Naive thymus-derived CD4-positive, alpha-beta T cell (primary cell): Measurements from ENCODE around the gene CDH4. TPM values are rescaled to one million over a fixed set of nuclear protein-coding genes. Genes with fewer than 3 reads are reported as not detected.

Experiments used
- ATAC-seq: fragments of 150-1000 bp; cut with Tn5 transposase; 2 replicates; pipeline ENCODE4 v1.10.0; 2021; ENCODE audit warnings: mild to moderate bottlenecking, moderate library complexity
- CTCF ChIA-PET: fragments of 350-600 bp; sonication (Branson Sonifier 250); formaldehyde crosslinking; loops from one replicate; lab custom pipeline; 2021; ENCODE audit warnings: antibody characterized with exemption; lab: Charles Lee
- POLR2A ChIA-PET: fragments of 350-600 bp; sonication (Branson Sonifier 250); formaldehyde crosslinking; loops from one replicate; lab custom pipeline; 2021; ENCODE audit warnings: antibody characterized with exemption, inconsistent platforms; lab: Charles Lee
- DNase-seq, 9 donors: peaks; one replicate each; pipeline versions ENCODE4 v3.0.0 to v3.0.0-alpha.2; 2020 to 2022; ENCODE audit warnings: mixed read lengths in 1 of 9
- H3K27ac ChIP-seq: one replicate; pipeline ENCODE4 v1.7.0; 2013; ENCODE audit warnings: mild to moderate bottlenecking, low read depth, low read length, moderate library complexity
- H3K27me3 ChIP-seq, 2 donors: one replicate each; pipeline ENCODE4 v1.7.0; 2013; ENCODE audit warnings: low read length in 2 of 2, mild to moderate bottlenecking in 2 of 2, moderate library complexity in 2 of 2; ENCODE audit not compliant: control insufficient read depth in 2 of 2, insufficient read depth in 2 of 2
- H3K36me3 ChIP-seq, 3 experiments: 1 replicate in 2 of 3; 2 replicates in 1 of 3; pipeline ENCODE4 v1.7.0; 2013; ENCODE audit warnings: low read length in 3 of 3, mild to moderate bottlenecking in 3 of 3, moderate library complexity in 1 of 3; ENCODE audit not compliant: insufficient read depth in 3 of 3, control insufficient read depth in 2 of 3
- H3K4me1 ChIP-seq, 2 donors: one replicate each; pipeline ENCODE4 v1.7.0; 2013; ENCODE audit warnings: low read length in 2 of 2, mild to moderate bottlenecking in 2 of 2, moderate library complexity in 1 of 2; ENCODE audit not compliant: control insufficient read depth in 2 of 2, insufficient read depth in 2 of 2
- H3K4me3 ChIP-seq: 2 replicates; pipeline ENCODE4 v1.7.0; 2013; ENCODE audit warnings: mild to moderate bottlenecking, low read length
- H3K9me3 ChIP-seq, 3 experiments: 1 replicate in 2 of 3; 2 replicates in 1 of 3; pipeline ENCODE4 v1.7.0; 2013; ENCODE audit warnings: low read length in 3 of 3; ENCODE audit not compliant: control insufficient read depth in 2 of 3
- H3K27ac Mint-ChIP-seq, 9 donors: one replicate each; pipeline ENCODE4 v1.8.0; 2020 to 2022; ENCODE audit warnings: mixed read lengths in 9 of 9, mild to moderate bottlenecking in 8 of 9, moderate library complexity in 5 of 9, inconsistent platforms in 2 of 9
- H3K27me3 Mint-ChIP-seq, 5 donors: one replicate each; pipeline ENCODE4 v1.8.0; 2021 to 2022; ENCODE audit warnings: mixed read lengths in 5 of 5, mild to moderate bottlenecking in 1 of 5
- H3K36me3 Mint-ChIP-seq, 5 donors: one replicate each; pipeline ENCODE4 v1.8.0; 2020 to 2022; ENCODE audit warnings: mixed read lengths in 5 of 5, mild to moderate bottlenecking in 3 of 5, inconsistent platforms in 1 of 5
- H3K4me1 Mint-ChIP-seq, 7 donors: one replicate each; pipeline ENCODE4 v1.8.0; 2020 to 2022; ENCODE audit warnings: mixed read lengths in 7 of 7, mild to moderate bottlenecking in 3 of 7, inconsistent platforms in 1 of 7
- H3K4me3 Mint-ChIP-seq, 10 donors: one replicate each; pipeline ENCODE4 v1.8.0; 2020 to 2022; ENCODE audit warnings: mild to moderate bottlenecking in 10 of 10, mixed read lengths in 10 of 10, moderate library complexity in 6 of 10, inconsistent platforms in 2 of 10
- H3K9me3 Mint-ChIP-seq, 11 donors: one replicate each; pipeline ENCODE4 v1.8.0; 2020 to 2022; ENCODE audit warnings: mixed read lengths in 11 of 11, mild to moderate bottlenecking in 4 of 11, inconsistent platforms in 1 of 11, moderate library complexity in 1 of 11
- intact Hi-C, 2 donors: fragments of 100-400 bp; cut with micrococcal nuclease; formaldehyde crosslinking; loops; one replicate each; pipeline ENCODE4 v1.15.1; 2023
- polyA plus RNA-seq, 2 donors: library from polyadenylated mRNA; unstranded; fragments of 300-500 nt; fragmentation: Illumina TruSeq; gene quantifications; one replicate each; pipeline ENCODE4 v1.2.3, GENCODE V29; 2021
- total RNA-seq, 6 experiments: library from RNA in 5 of 6; stranded (reverse) in 5 of 6; gene quantifications; 1 replicate in 5 of 6; 2 replicates in 1 of 6; pipeline ENCODE4 v1.2.3 and lab custom pipeline; 2021 to 2026

Gene CDH4
- total and polyA plus RNA-seq, 7 experiments from 2014 or later = 0.05 to 0.43 (median 0.14) TPM; not detected in 1

DNA sequence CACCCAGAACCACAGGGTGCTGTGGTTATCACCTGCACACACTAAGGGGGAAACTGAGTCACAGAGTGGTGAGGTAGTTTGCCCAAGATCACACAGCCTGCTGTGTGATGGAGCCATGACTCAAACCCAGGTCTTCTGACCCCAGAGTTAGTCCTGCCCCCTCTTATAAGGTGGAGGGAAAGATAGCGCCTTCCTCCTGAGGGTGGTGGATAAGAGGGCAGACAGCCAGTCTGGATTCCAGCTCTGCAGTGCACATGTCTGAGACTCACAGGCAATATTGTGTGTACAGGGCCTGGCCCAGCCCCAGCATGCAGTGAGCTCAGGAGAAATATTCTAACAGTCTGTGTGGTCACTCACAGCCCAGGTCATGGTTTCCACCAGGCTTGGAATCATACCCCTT lies 393.7 kb downstream of the CDH4 start:
- Mint-ChIP-seq H3K9me3 (peaks cover 0 to 10% (median 2%) of the 10 kb centered on the region in 11 donors), H3K27ac (no peak overlapping the region), H3K27me3 (peaks cover 0 to 6% (median 0%) of the 10 kb centered on the region in 5 donors), H3K36me3 (no peaks in the 10 kb centered on the region), H3K4me1 (no peaks in the 10 kb centered on the region), H3K4me3 (no peak overlapping the region)
- ChIA-PET POLR2A (no interaction called here), CTCF (no interaction called here)
- Histone ChIP-seq H3K27ac (no peak overlapping the region), H3K27me3 (no peaks in the 10 kb centered on the region), H3K9me3 (peaks cover 0 to 6% (median 0%) of the 10 kb centered on the region in 3 experiments), H3K4me1 (no peaks in the 10 kb centered on the region), H3K4me3 (no peak overlapping the region), H3K36me3 (no peaks in the 10 kb centered on the region)
- intact Hi-C loops = no loop called here
- ATAC-seq (no peak), DNase-seq (no peak)

DNA sequence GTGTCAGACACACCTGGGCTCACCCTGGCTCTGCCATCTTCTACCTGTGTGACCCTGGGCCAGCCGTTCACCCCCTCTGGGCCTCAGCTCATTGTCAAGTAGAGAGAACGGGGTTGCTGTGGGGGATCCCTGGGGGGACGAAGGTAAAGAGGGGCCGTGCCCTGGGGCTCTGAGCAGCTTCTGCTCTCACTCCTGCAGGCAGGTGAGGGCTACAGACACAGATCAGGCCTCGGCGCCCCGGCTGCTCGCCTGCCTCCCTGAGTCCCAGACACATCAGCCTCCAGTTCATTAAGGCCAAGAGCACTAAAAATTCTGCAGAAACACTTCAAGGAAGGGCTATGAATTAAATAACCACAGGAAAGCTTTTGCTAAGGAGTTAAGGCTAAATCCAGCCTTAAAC lies 394.4 kb downstream of the CDH4 start:
- DNase-seq (no peak), ATAC-seq (no peak)
- Histone ChIP-seq H3K36me3 (no peaks in the 10 kb centered on the region), H3K27ac (no peak overlapping the region), H3K9me3 (peaks cover 0 to 6% (median 0%) of the 10 kb centered on the region in 3 experiments), H3K4me1 (no peaks in the 10 kb centered on the region), H3K4me3 (no peak overlapping the region), H3K27me3 (no peaks in the 10 kb centered on the region)
- Mint-ChIP-seq H3K4me1 (no peaks in the 10 kb centered on the region), H3K9me3 (peaks cover 0 to 10% (median 2%) of the 10 kb centered on the region in 11 donors), H3K36me3 (no peaks in the 10 kb centered on the region), H3K27ac (no peak overlapping the region), H3K27me3 (peaks cover 0 to 6% (median 0%) of the 10 kb centered on the region in 5 donors), H3K4me3 (no peak overlapping the region)
- ChIA-PET POLR2A (no interaction called here), CTCF (no interaction called here)
- intact Hi-C loops = no loop called here

DNA sequence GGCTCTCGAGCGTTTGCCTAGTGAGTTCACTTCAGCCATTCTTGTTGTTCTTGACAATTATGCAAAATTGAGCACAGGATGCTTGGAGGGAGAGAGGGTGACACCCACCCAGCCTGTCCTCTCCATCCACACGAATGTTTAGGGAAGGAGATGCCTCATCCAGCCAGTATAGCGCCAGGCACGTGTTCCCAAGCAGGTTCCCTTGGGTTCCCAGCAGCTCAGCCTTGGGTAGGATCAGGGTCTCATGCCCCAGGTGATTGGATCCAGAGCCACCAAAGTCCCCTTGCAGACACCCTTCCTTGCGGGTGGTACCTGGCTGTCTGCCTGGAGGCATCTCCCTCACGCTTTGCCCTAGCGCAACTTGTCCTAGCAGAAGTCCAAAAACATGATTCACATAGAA lies 394.9 kb downstream of the CDH4 start:
- H3K27me3 ChIP-seq = no peaks in the 10 kb centered on the region
- H3K36me3 Mint-ChIP-seq = no peaks in the 10 kb centered on the region
- no peak overlapping the region for H3K27ac Mint-ChIP-seq
- no peak overlapping the region for H3K4me3 ChIP-seq
- H3K9me3 ChIP-seq = peaks cover 0 to 6% (median 0%) of the 10 kb centered on the region in 3 experiments
- ATAC-seq (no peak), DNase-seq (no peak)
- H3K4me1 Mint-ChIP-seq = no peaks in the 10 kb centered on the region
- H3K27me3 Mint-ChIP-seq = peaks cover 0 to 6% (median 0%) of the 10 kb centered on the region in 5 donors
- intact Hi-C loops = no loop called here
- H3K36me3 ChIP-seq = no peaks in the 10 kb centered on the region
- ChIA-PET CTCF (no interaction called here), POLR2A (no interaction called here)
- no peaks in the 10 kb centered on the region for H3K4me1 ChIP-seq
- peaks cover 0 to 14% (median 3%) of the 10 kb centered on the region in 11 donors for H3K9me3 Mint-ChIP-seq
- no peak overlapping the region for H3K27ac ChIP-seq
- H3K4me3 Mint-ChIP-seq = no peak overlapping the region

DNA sequence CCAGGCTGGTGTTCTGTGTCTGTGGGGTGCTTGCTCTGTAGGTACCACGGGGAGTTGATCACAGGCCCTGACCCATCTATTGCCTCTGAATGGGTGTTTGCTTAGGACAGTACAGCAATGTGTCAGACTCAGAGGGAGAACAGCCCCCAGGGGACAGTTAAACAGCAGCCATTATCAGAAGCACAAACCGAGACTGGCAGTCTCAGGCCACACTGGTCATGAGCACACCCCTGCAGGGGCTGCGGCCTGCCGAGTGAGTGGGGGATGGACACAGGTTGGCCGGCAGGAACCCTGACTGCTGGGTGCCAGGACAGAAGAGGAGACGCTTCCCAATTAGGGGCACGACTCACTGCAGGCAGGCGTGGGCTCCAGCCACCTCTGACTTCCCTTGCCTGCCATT lies 395.6 kb downstream of the CDH4 start:
- H3K27me3 ChIP-seq = no peaks in the 10 kb centered on the region
- ATAC-seq (no peak), DNase-seq (no peak)
- no peaks in the 10 kb centered on the region for H3K36me3 ChIP-seq
- ChIA-PET CTCF (no interaction called here), POLR2A (no interaction called here)
- peaks cover 0 to 3% (median 0%) of the 10 kb centered on the region in 3 experiments for H3K9me3 ChIP-seq
- Mint-ChIP-seq H3K27me3 (peaks cover 0 to 6% (median 0%) of the 10 kb centered on the region in 5 donors), H3K4me1 (no peaks in the 10 kb centered on the region), H3K9me3 (peaks cover 0 to 11% (median 2%) of the 10 kb centered on the region in 11 donors), H3K27ac (no peak overlapping the region), H3K36me3 (no peaks in the 10 kb centered on the region), H3K4me3 (no peak overlapping the region)
- no peak overlapping the region for H3K27ac ChIP-seq
- no peaks in the 10 kb centered on the region for H3K4me1 ChIP-seq
- intact Hi-C loops = no loop called here
- H3K4me3 ChIP-seq = no peak overlapping the region

DNA sequence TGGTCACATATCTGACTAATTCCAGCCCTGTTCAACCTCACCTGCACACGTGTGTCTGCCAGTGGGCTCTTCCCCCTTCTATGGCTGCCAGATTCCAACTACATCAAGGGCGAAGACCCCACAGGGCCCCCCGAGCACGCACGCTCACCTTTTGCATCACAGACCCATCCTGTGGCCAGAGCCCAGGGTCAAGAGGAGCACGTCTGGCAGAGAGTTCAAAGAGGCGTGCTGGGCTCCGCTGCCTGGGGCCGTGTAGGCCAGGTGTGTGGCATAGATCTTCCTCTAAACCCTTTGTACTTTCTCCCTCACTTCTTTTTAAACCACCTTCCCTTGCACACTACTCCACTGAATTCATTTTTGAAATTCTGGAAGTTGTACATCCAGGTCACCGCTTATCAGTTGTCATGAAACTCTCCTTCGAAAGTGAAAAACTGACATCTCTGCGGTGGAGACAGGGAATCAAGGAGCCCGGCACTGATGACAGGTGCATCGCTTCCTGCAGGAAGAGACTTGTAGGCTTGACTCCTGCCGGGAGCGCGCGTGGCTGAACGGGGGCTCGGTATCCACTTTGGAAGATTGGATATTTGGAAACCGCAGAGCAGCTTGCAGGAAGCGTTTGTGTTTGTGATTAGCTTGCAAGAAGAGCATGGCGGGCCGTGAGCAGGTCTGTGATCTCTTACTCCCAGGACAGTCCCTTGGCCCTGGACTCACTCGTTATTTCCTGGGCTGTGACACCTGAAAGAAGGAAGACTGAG lies 397.2 kb downstream of the CDH4 start:
- DNase-seq (no peak), ATAC-seq (no peak)
- no peak overlapping the region for H3K27ac Mint-ChIP-seq

DNA sequence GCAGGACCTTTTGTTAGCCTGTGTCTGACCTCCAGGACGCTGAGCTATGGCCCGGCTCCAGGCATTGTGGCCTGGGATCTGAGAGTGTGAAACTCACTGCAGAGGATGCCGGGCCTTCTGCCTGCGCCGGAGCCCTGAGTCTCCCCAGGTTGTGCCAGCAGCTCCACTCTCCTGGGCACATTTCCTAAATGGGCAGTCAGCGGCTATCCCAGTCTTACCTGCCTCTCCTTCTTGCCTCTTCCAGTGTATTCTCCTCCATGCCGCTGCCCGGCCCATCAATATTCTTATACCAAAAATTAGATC lies 397.8 kb downstream of the CDH4 start:
- Mint-ChIP-seq H3K9me3 (peaks cover 0 to 12% (median 0%) of the 10 kb centered on the region in 11 donors), H3K4me3 (no peak overlapping the region), H3K27ac (no peak overlapping the region), H3K27me3 (peaks cover 0 to 6% (median 0%) of the 10 kb centered on the region in 5 donors), H3K4me1 (no peaks in the 10 kb centered on the region), H3K36me3 (no peaks in the 10 kb centered on the region)
- H3K4me3 ChIP-seq = no peak overlapping the region
- DNase-seq (no peak), ATAC-seq (no peak)
- ChIA-PET POLR2A (no interaction called here), CTCF (no interaction called here)
- H3K27me3 ChIP-seq = no peaks in the 10 kb centered on the region
- H3K9me3 ChIP-seq = no peaks in the 10 kb centered on the region
- no peaks in the 10 kb centered on the region for H3K36me3 ChIP-seq
- H3K27ac ChIP-seq = no peak overlapping the region
- intact Hi-C loops = no loop called here
- H3K4me1 ChIP-seq = no peaks in the 10 kb centered on the region

More for the DNA sequence above, 397.2 kb downstream of the CDH4 start:
- H3K4me1 ChIP-seq = no peaks in the 10 kb centered on the region
- H3K36me3 ChIP-seq = no peaks in the 10 kb centered on the region
- H3K27ac ChIP-seq = no peak overlapping the region
- no peak overlapping the region for H3K4me3 ChIP-seq
- H3K9me3 ChIP-seq = no peaks in the 10 kb centered on the region
- POLR2A ChIA-PET = no interaction called here
- Mint-ChIP-seq H3K4me3 (no peak overlapping the region), H3K4me1 (no peaks in the 10 kb centered on the region), H3K9me3 (peaks cover 0 to 7% (median 0%) of the 10 kb centered on the region in 11 donors), H3K27me3 (peaks cover 0 to 6% (median 0%) of the 10 kb centered on the region in 5 donors), H3K36me3 (no peaks in the 10 kb centered on the region)
- CTCF ChIA-PET = no interaction called here
- no peaks in the 10 kb centered on the region for H3K27me3 ChIP-seq
- intact Hi-C loops = no loop called here
